Measurements from ENCODE around the gene IGLL1.
"Not testable (repeated sequence)": the region's sequence is repeated elsewhere in the genome, so short reads cannot be mapped to it uniquely, and the experiment has no call there.

IGLL1 gene

GRCh38 chr22:23561025-23561510, 19.0 kb downstream of the IGLL1 start:
- DNase-seq = not testable (repeated sequence)

DNA sequence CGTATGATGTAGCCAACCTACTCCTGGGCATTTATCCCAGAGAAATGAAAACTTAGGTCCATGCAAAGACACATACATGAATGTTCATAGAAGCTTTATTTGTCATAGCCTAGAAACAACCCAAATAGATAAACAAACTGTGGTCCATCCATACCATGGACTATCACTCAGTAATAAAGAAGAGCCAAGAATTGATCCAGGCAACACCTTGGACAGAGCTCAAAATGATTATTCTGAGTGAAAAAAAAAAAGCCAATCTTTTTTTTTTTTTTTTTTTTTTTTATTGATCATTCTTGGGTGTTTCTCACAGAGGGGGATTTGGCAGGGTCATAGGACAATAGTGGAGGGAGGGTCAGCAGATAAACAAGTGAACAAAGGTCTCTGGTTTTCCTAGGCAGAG, 19.9 kb downstream of the IGLL1 start:
- DNase-seq = not testable (repeated sequence)

DNA sequence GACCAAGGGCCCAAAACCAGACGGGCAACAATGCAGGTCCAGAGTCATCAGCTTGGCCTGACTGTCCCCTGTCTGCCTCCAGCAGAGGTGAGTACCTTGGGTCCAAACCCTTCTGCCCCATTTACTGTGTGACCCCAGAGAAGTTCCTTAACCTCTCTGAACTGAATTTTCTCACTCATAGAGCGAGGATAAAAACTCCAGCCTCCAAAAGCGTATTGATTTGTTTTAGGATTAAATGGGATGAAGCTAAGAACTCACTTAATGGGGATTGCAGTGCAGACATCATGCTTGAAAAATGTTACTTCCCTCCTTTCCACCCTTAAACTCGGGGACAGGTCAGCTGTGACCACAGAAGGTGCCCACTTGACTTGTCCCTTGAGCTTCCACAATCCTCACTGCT, 22.6 kb downstream of the IGLL1 start:
- no peak for DNase-seq

- no peak for DNase-seq
Observed at GRCh38 chr22:23557036-23557435, 23.1 kb downstream of the IGLL1 start.

DNA sequence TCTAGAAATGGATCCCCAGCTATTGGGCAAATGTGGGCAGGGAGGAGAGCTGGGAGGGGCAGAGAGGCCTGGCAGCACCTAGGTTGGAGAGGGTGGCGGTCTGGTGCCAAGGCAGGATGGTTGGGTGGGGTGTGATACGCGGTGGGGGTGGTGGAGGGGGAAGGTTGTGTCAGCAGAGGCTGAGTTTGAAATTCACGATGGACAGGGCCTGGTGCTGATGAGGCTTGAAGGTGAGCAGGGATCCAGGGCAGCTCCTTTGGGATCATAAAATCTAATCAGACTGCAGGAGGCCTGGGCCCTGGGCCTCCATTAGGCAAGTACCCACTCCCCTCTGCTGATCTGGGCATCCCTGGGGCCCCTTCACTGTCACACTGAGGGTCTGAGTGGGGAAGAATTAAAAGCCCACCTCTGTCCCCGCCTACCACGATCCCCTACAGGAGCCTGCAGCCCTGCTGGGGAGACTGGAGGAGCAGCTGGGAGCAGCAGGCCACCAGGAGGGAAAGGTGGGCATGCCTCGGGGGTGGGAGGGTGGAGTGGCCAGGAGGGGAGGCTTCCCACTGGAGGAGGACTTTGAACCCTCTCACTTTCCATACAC, 24.0 kb downstream of the IGLL1 start:
- no peak for DNase-seq

DNA sequence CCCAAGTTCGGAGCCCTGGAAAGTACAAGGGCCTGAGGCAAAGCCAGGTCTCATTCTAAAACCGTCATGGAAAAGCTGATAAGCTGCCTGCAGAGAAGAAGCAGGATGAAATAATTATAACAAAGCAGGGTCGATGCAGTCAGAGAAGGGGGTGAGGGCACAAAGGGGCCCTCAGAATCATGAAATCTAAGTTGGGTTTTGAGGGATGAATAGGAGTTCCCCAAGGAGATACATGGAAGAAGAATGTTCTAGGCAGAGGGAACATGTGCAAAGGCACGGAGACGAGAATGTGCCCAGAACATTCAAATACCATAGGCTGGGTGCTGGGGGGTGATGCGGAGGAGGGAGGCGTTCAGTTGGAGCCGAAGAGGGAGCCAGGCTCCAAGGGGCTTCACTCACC, 25.0 kb downstream of the IGLL1 start:
- no peak for DNase-seq

- no peak for DNase-seq
Observed at GRCh38 chr22:23553924-23554870, 25.9 kb downstream of the IGLL1 start.

GRCh38 chr22:23553438-23553837, 26.7 kb downstream of the IGLL1 start:
- no peak for DNase-seq

DNA sequence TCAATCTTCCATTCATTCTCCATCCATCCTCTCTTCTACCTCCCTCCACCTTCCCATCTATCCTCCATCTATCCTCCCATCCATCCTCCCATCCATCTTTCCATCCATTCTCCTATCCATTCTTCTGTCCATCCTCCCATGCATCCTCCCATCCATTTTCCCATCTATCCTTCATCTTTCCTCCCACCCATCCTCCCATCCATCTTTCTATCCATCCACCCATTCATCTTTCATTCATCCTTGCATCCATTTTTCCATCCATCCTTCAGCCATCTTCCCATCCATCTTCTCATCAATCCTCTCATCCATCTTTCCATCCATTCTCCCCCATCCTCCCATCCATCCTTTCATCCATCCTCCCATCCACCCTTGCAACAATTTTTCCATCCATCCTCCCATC, 27.5 kb downstream of the IGLL1 start:
- no peak for DNase-seq

DNA sequence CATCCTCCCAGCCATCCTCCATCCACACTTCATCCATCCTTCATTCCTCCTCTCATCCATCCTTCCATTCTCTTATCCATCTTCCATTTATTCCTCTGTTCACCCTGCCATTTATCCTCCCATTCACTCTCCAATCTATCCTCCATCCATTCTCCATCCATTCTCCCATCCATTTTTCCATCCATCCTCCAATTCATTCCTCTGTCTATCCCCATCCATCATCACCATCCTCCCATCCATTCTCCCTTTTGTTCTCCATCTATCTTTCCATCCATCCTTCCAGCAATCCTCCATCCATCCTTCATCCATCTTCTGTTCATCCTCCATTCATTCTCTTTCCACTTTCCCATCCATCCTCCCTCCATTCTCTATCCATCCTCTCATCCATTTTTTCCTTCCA, 28.7 kb downstream of the IGLL1 start:
- DNase-seq = no peak

DNA sequence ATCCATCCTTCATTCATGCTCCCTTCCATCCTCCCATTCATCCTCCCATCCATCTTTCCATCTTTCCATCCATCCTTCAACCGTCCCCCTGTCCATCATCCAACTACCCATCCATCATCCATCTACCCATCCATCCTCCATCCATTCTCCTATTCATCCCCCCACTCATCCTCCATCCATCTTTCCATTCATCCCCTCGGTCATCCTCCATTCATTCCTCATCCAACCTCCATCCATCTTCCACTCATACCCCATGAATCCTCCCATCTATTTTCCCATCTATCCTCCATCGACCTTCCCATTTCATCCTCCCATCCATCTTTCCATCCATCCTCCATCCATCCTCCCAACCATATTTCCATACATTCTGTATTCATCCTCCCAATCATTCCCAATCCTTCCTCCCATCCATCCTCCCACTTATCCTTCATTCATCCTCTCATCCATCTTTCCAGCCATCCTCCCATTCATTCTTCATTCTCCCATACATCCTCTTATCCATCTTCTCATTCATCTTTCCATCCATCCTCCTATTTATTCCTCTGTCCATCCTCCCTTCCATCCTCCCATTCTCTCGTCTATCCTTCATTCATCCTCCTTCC, 29.9 kb downstream of the IGLL1 start:
- no peak for DNase-seq

GRCh38 chr22:23549198-23549595, 30.9 kb downstream of the IGLL1 start:
- DNase-seq = no peak

DNA sequence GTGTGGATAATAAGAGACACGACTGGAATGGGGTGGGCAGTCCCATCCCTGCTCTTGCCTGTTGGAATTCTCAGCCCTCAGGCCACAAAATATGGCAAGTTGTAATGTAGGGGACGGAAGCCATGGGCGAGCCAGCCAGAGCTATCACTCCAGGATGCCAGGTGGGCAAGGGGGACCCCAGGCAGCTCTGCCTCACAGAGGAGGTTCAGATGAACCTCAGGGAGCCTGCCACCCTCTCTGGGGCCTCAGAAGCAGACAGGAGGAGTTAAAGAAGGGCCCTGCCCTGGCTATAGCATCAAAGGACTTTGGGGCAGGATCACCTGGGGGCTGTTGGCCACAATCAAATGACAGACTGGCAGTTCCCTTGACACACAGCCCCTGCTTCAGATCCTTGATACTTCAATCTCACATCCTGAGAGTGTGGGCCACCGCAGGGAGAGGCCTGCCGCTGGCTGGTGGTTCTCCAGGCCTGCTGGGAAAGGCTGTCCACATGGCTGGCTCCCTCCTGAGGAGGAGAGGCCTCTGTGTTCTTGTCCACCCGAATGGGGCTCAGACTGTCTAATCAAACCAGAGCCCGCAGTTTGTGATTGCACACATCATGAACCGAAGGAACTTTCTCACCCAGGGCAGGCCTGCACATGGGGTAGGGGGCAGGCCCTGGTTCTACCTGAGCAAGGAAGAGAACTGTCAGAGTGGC, 31.4 kb downstream of the IGLL1 start:
- DNase-seq = no peak

- no peak for DNase-seq
Observed at GRCh38 chr22:23547818-23548500, 32.1 kb downstream of the IGLL1 start.

DNA sequence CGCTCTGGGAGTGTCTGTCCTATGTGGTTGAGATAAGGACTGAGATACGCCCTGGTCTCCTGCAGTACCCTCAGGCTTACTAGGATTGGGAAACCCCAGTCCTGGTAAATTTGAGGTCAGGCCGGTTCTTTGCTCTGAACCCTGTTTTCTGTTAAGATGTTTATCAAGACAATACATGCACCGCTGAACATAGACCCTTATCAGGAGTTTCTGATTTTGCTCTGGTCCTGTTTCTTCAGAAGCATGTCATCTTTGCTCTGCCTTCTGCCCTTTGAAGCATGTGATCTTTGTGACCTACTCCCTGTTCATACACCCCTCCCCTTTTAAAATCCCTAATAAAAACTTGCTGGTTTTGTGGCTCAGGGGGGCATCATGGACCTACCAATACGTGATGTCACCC, 32.7 kb downstream of the IGLL1 start:
- not testable (repeated sequence) for DNase-seq

DNA sequence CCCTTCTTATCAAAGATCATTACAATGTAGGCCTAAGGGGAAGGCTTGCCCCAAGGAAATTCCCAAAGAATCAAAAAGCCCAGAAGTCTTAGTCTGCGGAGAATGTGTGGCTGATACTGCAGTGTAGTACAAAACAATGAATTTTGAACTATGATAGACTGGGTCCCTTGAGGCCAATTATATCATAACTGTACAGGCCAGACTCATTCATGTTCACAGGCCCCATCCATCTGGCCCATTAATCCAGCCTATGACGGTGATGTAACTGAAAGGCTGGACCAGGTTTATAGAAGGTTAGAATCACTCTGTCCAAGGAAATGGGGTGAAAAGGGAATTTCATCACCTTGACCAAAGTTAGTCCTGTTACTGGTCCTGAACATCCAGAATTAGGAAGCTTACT, 35.2 kb downstream of the IGLL1 start:
- DNase-seq = no peak

DNA sequence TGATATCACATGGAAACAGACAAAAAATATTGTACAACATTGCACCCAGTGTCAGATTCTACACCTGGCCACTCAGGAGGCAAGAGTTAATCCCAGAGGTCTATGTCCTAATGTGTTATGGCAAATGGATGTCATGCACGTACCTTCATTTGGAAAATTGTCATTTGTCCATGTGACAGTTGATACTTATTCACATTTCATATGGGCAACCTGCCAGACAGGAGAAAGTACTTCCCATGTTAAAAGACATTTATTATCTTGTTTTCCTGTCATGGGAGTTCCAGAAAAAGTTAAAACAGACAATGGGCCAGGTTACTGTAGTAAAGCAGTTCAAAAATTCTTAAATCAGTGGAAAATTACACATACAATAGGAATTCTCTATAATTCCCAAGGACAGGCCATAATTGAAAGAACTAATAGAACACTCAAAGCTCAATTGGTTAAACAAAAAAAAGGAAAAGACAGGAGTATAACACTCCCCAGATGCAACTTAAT, 36.5 kb downstream of the IGLL1 start:
- not testable (repeated sequence) for DNase-seq

- DNase-seq = no peak
Observed at GRCh38 chr22:23542933-23543332, 37.2 kb downstream of the IGLL1 start.

DNA sequence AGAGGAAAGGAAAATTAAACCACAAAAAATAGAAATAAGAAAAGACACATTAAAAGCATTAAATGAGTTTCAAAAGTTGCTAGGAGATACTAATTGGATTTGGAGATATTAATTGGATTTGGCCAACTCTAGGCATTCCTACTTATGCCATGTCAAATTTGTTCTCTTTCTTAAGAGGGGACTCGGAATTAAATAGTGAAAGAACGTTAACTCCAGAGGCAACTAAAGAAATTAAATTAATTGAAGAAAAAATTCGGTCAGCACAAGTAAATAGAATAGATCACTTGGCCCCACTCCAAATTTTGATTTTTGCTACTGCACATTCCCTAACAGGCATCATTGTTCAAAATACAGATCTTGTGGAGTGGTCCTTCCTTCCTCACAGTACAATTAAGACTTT, 37.7 kb downstream of the IGLL1 start:
- DNase-seq = not testable (repeated sequence)

GRCh38 chr22:23541849-23542281, 38.2 kb downstream of the IGLL1 start:
- not testable (repeated sequence) for DNase-seq

- not testable (repeated sequence) for DNase-seq
Observed at GRCh38 chr22:23540837-23541236, 39.3 kb downstream of the IGLL1 start.

DNA sequence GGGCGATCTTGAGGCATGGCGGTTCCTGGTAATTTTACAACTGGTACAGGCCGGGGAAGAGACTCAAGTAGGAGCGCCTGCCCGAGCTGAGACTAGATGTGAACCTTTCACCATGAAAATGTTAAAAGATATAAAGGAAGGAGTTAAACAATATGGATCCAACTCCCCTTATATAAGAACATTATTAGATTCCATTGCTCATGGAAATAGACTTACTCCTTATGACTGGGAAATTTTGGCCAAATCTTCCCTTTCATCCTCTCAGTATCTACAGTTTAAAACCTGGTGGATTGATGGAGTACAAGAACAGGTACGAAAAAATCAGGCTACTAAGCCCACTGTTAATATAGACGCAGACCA, 40.3 kb downstream of the IGLL1 start:
- not testable (repeated sequence) for DNase-seq
